Fibroblast of pulmonary artery (primary cell): Measurements from ENCODE around the gene PAIP2B.

Experiments used
- DNase-seq: peaks from one replicate; pipeline ENCODE4 v3.0.0-alpha.2; 2010; ENCODE audit warnings: low read depth
- H3K4me3 ChIP-seq: replicated peaks from 2 replicates; pipeline ENCODE4 v1.5.1; 2011; ENCODE audit warnings: low read depth, mild to moderate bottlenecking, control low read depth, low read length, moderate library complexity
- TF ChIP-seq, protein P1 (sequence below): IDR thresholded peaks from 2 replicates; pipeline ENCODE4 v1.5.1; 2011; ENCODE audit warnings: mild to moderate bottlenecking, control low read depth, low read length, inconsistent platforms; ENCODE audit errors: missing control alignments

PAIP2B gene, protein sequence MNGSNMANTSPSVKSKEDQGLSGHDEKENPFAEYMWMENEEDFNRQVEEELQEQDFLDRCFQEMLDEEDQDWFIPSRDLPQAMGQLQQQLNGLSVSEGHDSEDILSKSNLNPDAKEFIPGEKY

DNA sequence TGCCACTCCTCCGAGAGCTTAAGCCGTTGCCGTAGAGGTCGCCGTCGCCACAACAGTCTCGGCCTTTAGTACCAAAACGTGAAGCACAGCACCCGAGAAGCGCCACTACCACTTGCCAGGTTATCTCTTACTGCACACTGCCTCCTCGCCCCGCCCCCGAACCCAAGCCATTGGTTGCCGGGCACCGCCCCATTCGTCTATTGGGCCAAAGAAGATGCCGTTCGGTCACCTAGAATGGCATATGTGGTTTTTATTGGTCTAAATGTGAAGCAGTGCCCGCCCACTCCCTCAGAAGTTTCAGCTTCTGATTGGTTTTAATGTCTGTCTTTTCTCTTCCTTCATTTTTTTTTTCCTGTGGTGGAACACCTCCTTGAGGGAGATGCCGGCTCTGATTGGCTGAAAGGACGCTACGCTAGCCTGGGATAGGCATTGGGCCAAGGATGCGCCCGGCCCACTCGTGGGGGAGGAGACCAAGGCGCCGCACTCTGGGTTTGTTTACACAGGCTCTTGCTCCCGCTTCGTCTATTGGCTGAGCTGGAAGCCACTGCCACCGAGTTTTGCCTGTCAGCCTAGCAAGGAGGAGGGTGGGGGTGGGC is at the start of gene PAIP2B:
Gene PAIP2B, minus strand, starts transcription at position 139 of the 596 bp plus-strand sequence. CDS start 24,514 bp downstream, outside the sequence.
- DNase-seq, result peak; percentile 99
- H3K4me3 ChIP-seq, result peak within 1 kb of the TSS; percentile 75
- TF ChIP-seq, protein P1, sequence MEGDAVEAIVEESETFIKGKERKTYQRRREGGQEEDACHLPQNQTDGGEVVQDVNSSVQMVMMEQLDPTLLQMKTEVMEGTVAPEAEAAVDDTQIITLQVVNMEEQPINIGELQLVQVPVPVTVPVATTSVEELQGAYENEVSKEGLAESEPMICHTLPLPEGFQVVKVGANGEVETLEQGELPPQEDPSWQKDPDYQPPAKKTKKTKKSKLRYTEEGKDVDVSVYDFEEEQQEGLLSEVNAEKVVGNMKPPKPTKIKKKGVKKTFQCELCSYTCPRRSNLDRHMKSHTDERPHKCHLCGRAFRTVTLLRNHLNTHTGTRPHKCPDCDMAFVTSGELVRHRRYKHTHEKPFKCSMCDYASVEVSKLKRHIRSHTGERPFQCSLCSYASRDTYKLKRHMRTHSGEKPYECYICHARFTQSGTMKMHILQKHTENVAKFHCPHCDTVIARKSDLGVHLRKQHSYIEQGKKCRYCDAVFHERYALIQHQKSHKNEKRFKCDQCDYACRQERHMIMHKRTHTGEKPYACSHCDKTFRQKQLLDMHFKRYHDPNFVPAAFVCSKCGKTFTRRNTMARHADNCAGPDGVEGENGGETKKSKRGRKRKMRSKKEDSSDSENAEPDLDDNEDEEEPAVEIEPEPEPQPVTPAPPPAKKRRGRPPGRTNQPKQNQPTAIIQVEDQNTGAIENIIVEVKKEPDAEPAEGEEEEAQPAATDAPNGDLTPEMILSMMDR, result no peak

DNA sequence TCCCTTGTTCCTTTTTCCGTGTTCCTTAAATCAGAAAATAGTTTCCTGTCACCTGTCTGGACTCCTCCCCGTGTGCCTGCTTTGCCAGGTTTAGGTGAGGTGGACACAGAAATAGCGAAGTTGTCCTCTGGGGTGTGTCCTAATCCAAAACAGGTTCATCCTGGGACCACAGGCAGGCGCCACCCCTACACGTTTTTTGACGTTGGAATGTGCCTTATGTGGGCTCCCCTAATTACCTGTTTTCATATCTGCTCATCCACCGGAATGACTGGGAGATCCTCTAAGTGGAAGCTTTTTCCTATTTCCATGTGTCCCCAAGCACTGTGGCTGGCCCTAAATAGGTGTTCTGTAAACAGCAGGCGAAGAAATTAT is 49.0 kb upstream of the PAIP2B start:
- DNase-seq, result no peak
- H3K4me3 ChIP-seq, result peak overlapping the region; percentile 13

DNA sequence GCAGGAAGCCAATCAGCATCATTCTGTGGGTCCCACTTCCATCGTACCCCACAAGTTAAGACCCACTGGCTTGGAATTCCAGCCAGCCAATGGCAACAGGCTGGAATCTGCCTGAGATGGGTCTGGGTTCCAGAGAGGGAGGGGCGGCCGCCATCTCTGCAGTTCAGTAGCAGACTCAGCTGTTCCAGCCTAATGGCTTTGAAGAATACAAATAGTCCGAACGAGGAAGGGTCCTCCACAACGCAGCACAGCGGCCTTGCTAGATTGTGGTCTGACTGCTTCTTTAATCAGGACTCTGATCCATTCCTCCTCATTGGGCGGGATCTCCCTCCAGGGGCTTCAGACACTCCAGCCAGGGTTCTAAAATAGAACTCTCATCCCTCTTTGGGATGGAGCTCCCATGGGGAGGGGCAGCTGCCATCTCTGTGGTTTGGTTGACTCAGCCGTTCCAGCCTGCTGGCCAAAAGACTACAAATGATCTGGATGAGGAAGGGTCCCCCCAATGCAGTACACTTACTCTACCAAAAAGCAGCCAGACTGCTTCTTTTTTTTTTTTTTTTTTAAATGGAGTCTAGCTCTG is 42.7 kb upstream of the PAIP2B start:
- no peak overlapping the region for H3K4me3 ChIP-seq
- TF ChIP-seq, protein P1, result no peak
- no peak for DNase-seq

More for the DNA sequence above, 49.0 kb upstream of the PAIP2B start:
- TF ChIP-seq, protein P1, result no peak

DNA sequence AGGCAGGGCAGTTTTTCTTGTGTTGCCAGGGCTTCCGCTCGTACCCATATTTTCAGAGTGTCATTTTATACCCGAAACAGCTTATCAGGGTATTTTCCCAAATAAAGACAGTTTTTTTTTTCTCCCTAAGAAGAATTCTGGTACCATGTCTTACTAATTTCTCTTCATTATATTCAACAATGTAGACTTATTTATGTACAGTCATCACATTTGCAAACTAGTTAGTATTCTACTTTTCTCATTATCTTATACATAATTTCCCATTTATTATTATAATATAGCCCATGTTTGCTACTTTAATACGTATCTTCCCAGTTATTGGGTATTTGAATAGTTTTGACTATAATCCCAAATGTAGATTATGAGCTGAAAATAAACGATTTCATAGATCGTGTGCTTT is 36.5 kb upstream of the PAIP2B start:
- TF ChIP-seq, protein P1, result no peak
- no peak overlapping the region for H3K4me3 ChIP-seq
- DNase-seq, result no peak

DNA sequence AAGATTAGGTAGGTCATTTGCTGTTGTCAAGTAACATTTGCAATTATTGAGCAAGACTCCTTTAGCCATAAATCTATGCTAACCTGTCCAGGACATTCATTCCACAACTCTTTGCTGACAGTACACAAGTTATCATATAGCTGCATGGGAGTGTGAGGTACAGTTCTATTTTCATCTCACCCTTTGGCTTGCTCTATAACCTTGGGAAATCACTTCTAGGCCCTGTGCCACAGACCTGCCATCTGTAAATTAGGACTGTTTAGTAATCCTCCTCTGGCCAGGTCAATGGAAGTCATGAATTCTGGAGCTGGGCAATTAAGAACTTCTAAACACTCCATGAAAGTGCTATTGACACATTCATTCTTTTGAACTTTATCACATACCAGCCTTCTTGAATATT is 34.6 kb upstream of the PAIP2B start:
- no peak for DNase-seq
- TF ChIP-seq, protein P1, result no peak
- no peak overlapping the region for H3K4me3 ChIP-seq

DNA sequence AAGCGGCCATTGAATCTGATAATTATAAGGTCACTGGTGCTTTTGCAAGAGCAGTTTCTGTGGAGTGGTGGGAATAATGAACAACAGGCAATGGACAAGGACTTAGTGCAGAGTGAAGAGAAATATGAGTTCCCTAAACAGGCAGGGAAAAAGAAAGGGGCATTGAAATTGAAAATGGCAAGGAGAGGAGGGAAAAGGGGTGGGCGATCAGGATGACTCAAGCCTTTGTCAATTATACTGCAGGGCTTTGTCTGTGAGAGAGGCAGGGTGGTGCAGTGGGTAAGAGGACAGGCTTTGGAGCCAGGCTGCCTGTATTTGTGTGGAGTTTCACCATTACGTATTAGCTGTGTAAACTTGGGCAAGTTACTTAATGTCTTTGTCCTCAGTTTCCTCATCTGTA is 29.5 kb upstream of the PAIP2B start:
- DNase-seq, result no peak
- TF ChIP-seq, protein P1, result no peak
- no peak overlapping the region for H3K4me3 ChIP-seq
